ENCODE results near the gene EMP1. TPM values are rescaled to one million over a fixed set of nuclear protein-coding genes. Genes with fewer than 3 reads are reported as not detected.
A peak's percentile ranks its signal among the peaks of the same experiment; 100 is the strongest.

Gene EMP1
- polyA plus RNA-seq, 2 of the 4 experiments (the other 2 are of a cell fraction): 17.3 to 21.2 TPM

DNA sequence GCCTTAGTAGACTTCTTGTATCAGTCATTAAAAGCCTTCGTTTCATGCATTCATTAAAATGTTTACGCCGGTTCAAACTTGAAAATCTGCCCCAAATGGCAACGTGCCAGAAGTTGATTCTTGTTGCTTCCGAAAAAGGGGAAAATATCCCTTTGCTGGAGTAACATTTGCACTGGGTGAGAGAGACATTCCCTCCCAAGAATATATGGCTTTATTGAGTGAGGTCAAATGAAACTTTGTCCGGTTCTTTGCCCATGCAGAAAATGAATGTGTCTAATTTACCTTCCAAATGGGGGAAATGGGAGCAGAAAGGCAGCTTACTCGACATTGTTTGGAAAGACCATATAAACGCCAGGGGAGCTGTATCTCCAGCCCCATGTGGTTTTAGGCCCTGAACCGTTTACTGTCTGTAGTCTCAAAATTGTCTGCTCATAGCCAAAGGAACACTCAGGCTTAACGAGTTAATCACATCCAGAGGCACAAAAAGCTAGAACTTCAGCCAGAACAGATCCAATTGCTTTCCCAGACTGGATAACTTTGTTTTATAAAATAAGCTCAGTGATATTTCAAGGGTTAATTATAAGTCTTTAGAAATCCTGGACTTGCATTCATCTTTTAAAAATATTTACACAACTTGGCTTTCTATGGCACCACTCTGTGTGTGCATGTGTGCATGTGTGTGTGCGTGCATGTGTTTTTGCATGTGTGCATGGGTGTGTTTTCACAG is 2.9 kb upstream of the EMP1 start:
- ChIA-PET CTCF (interaction anchor here (1.3 to 3.2 kb wide), 3 partner anchors 9 to 170 kb away, joined by 3 to 14 read pairs (median 4); no protein-coding TSS in a partner anchor), POLR2A (no interaction called here)
- WGBS (ENCODE audit: missing lambda C conversion rate): 83% methylated on average over 11 of the region's 11 CpGs
- FAIRE-seq (no peak), ATAC-seq (no peak), DNase-seq (ENCODE audit: low read depth in 1 of 2, low spot score in 1 of 2) (no peak)
- H3K27ac ChIP-seq: no peak overlapping the region; a peak in 1 of 6 replicates
- peaks cover 43% of the 10 kb centered on the region for H3K4me1 ChIP-seq
- TF ChIP-seq GATA3 (IDR thresholded peaks at IDR 0.05; ENCODE audit: borderline replicate concordance) (no peak), RFX5 (IDR thresholded peaks at IDR 0.05) (no peak), TP53 (CRISPR knock-in tag; IDR thresholded peaks at IDR 0.05) (no peak), FOXS1 (CRISPR knock-in tag; IDR thresholded peaks at IDR 0.05) (no peak), KDM1A (IDR thresholded peaks at IDR 0.05; ENCODE audit: low read depth) (no peak), MAFK (IDR thresholded peaks at IDR 0.05; ENCODE audit: partially characterized antibody) (no peak), HOXA7 (CRISPR knock-in tag; IDR thresholded peaks at IDR 0.05) (no peak), FOSB (CRISPR knock-in tag; IDR thresholded peaks at IDR 0.05) (no peak), CBX8 (IDR thresholded peaks at IDR 0.05) (no peak)
- TF ChIP-seq, protein P1, sequence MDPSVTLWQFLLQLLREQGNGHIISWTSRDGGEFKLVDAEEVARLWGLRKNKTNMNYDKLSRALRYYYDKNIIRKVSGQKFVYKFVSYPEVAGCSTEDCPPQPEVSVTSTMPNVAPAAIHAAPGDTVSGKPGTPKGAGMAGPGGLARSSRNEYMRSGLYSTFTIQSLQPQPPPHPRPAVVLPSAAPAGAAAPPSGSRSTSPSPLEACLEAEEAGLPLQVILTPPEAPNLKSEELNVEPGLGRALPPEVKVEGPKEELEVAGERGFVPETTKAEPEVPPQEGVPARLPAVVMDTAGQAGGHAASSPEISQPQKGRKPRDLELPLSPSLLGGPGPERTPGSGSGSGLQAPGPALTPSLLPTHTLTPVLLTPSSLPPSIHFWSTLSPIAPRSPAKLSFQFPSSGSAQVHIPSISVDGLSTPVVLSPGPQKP (IDR thresholded peaks at IDR 0.05; ENCODE audit: low read depth, low read length): no peak
- H3K4me2 ChIP-seq: no peak overlapping the region
- no peaks in the 10 kb centered on the region for H3K9me3 ChIP-seq
- no peak overlapping the region for H3K4me3 ChIP-seq

DNA sequence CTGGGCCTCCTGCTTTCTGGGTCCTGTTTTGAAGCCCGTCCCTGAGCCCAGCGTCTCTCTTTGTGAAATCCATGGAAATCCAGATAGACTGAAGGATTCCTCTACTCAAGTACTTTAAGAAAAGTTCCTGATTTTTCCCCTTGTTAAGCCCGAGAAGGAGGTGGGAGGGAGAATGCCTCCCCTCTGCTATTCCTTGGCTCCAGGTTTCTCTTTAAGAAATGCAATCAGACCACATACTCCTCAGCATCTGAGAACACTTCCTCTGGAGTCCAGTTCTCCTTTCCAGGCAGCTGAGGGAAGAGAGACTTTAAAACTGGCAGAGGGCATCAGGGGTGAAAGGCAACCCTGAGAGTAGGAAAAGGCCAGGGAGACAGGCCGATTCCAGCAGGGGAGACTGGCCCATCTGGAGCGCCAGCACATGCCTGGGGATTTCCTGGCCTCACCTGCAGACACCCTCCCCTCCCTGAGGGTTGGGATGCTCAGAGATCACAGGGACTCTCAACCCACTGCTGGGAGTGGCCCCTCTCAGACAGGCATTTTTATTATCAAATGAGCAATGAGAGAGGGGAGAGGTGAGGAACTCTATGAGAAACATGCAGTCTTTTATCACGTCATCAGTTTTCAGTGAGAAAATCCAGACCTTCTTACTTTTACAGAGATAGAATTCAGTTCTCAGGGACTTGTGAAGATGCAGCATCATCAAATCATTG is 2.0 kb upstream of the EMP1 start:
- ChIA-PET POLR2A (no interaction called here), CTCF (interaction anchor here (1.7 to 10.7 kb wide), 4 partner anchors 16 to 171 kb away, joined by 6 to 131 read pairs (median 14); no protein-coding TSS in a partner anchor)
- no peak overlapping the region for H3K4me3 ChIP-seq
- FAIRE-seq (peak; percentile 36), DNase-seq (ENCODE audit: low read depth in 1 of 2, low spot score in 1 of 2) (no peak), ATAC-seq (no peak)
- peak overlapping the region; percentile 74; the same call in 1 of the 3 replicates for H3K4me2 ChIP-seq
- H3K4me1 ChIP-seq: peaks cover 46% of the 10 kb centered on the region
- TF ChIP-seq RFX5 (IDR thresholded peaks at IDR 0.05) (no peak), MAFK (IDR thresholded peaks at IDR 0.05; ENCODE audit: partially characterized antibody) (peak; percentile 47)
- no peaks in the 10 kb centered on the region for H3K9me3 ChIP-seq
- peak overlapping the region; percentile 72 to 83; a peak in 5 of 6 replicates for H3K27ac ChIP-seq
- 51% methylated on average over 6 of the region's 6 CpGs for WGBS (ENCODE audit: missing lambda C conversion rate)

DNA sequence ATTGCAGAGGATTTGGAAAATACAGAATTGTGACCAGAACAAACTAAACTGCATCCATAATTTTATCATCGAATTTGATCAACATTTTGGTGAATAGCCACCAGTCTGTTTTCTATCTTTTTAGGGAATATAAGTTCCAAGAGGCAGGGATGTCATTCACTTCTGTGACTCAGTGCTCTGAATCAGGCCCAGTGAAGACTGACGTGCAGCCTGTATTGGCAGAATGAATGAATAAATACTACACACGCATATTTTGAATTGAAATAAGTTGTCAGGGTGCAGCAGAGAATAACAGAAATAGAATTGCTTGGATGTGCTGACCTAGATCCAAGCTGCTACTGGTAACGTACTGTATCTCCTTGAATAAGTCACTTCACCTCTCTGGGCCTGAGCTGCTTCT is 1.3 kb upstream of the EMP1 start:
- Histone ChIP-seq H3K4me3 (no peak overlapping the region), H3K27ac (peak overlapping the region; percentile 72 to 83), H3K4me2 (peak overlapping the region; percentile 74), H3K4me1 (peaks cover 46% of the 10 kb centered on the region), H3K9me3 (no peaks in the 10 kb centered on the region)
- no peak for ATAC-seq
- CTCF ChIA-PET: interaction anchor here (0.9 to 10.7 kb wide), 9 partner anchors 9 to 279 kb away, joined by 3 to 131 read pairs (median 5); no protein-coding TSS in a partner anchor
- no peak for FAIRE-seq
- WGBS (ENCODE audit: missing lambda C conversion rate): 74% methylated on average over 4 of the region's 4 CpGs
- POLR2A ChIA-PET: interaction anchor here (1.2 to 1.9 kb wide), 4 partner anchors 8 to 215 kb away, joined by 4 to 14 read pairs (median 8); no protein-coding TSS in a partner anchor
- no peak for DNase-seq (ENCODE audit: low read depth in 1 of 2, low spot score in 1 of 2)
- TF ChIP-seq ZSCAN20 (CRISPR knock-in tag; IDR thresholded peaks at IDR 0.05) (0 out of 2 replicates have a peak, but pooled peaks have one; percentile 33), NR3C1 (IDR thresholded peaks at IDR 0.05) (no peak)

DNA sequence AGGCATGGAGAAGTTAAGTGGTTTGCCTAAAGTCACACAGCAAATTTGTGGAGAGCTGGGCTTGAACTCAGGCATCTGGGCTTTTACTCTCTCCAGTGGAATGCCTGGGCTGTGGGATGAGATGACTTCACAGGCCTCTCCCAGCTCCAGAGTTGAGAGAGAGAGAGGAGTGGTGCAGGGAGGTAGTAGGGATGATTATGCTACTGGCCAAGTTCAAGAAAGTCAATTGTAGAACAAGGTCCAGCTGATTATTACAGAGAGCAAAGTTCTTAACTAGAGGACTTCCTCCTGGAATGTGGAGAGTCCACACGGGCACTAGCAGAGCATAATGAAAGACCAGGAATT is 769 bp upstream of the EMP1 start:
- CTCF ChIA-PET: interaction anchor here (0.7 to 10.7 kb wide), 12 partner anchors 9 to 279 kb away, joined by 3 to 131 read pairs (median 4); no protein-coding TSS in a partner anchor
- ATAC-seq (peak; percentile 51 to 54; a peak in 5 of 6 replicates), FAIRE-seq (peak; percentile 61), DNase-seq (ENCODE audit: low read depth in 1 of 2, low spot score in 1 of 2) (peak in 1 of 2 experiments; percentile 63)
- Histone ChIP-seq H3K9me3 (no peaks in the 10 kb centered on the region), H3K4me1 (peaks cover 46% of the 10 kb centered on the region), H3K4me2 (peak overlapping the region; percentile 74), H3K4me3 (no peak overlapping the region; the same call in 2 of the 3 replicates), H3K27ac (peak overlapping the region; percentile 72 to 83)
- 0% methylated on average over 1 of the region's 1 CpG for WGBS (ENCODE audit: missing lambda C conversion rate)
- POLR2A ChIA-PET: interaction anchor here (0.9 to 1.9 kb wide), 7 partner anchors 8 to 409 kb away, joined by 3 to 14 read pairs (median 8); no protein-coding TSS in a partner anchor
- TF ChIP-seq ZFP36 (IDR thresholded peaks at IDR 0.05; ENCODE audit: borderline replicate concordance, partially characterized antibody): peak; percentile 27
- TF ChIP-seq CBX8 (IDR thresholded peaks at IDR 0.05): no peak
